ENCODE results near the gene HRC. TPM values are rescaled to one million over a fixed set of nuclear protein-coding genes. Genes with fewer than 3 reads are reported as not detected.

HRC gene
- total and polyA plus RNA-seq, 2 of the 8 experiments (the other 6 are each of a cell fraction or from before 2014, with no cell fraction given), result 2.3 to 2.6 TPM

DNA sequence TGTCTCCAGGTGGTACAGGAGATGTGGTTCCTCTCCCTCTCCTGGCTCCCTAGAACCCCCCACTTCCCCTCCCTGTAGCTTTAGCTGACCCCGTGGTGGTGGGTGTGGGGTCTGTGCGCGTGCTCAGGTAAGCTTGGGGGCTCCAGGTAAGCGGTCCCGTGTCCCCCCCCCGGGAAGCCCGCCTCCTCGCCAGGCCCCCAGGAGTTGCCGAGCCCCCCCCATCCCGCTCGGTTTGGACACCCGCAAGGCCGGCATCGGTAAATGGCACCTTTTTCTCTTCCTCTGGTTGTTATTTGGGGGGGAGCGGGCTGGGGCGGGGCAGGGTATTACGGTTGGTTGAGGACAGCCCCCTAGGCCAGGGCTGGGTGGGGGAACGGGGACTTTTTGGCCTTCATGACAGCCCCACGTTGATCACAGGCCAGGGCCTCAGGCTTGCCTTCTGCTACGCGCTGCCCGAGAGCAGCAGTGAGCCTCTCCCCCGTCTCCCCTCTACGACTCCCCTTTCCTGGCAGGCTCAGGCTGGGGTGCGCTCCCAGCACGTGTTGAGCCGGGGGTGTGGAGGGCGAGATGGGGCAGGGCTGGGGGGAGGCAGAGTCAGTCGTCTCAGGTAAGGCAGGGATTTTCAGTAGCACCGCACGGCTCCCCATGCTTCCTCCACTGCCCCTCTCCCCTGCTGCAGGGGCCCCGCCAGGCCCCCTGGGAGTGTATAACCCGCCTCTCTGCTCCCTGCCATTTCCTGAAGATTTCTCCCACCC, 51.7 kb downstream of the HRC start:
- Histone ChIP-seq H2BK20ac (ENCODE audit: low read length) (no peak overlapping the region), H3K36me3 (ENCODE audit: control insufficient read depth in 2 of 4, insufficient read depth in 4 of 4, low read length in 3 of 4) (peaks cover 40 to 86% (median 76%) of the 10 kb centered on the region in 4 experiments), H3K23ac (ENCODE audit: insufficient read length) (no peak overlapping the region), H3K14ac (ENCODE audit: insufficient read length) (no peak overlapping the region), H4K5ac (ENCODE audit: insufficient read length, low read depth, low read length) (no peak overlapping the region), H3K27me3 (replicated peaks in 1 of 4; ENCODE audit: control insufficient read depth in 3 of 4, extremely low read depth in 1 of 4, insufficient read depth in 3 of 4, low read length in 3 of 4) (no peaks in the 10 kb centered on the region), H2BK15ac (ENCODE audit: low read length) (no peak overlapping the region), H4K91ac (replicated peaks; ENCODE audit: insufficient read length, low read length) (no peak overlapping the region), H3K9ac (replicated peaks in 1 of 4; ENCODE audit: extremely low read depth in 1 of 4, low read depth in 3 of 4, low read length in 3 of 4) (no peak overlapping the region), H2BK120ac (replicated peaks; ENCODE audit: low read depth, low read length) (no peak overlapping the region), H2AK5ac (ENCODE audit: low read depth, low read length) (no peak overlapping the region), H3K4me1 (replicated peaks in 1 of 4; ENCODE audit: control insufficient read depth in 3 of 4, insufficient read depth in 4 of 4, low read length in 3 of 4) (no peaks in the 10 kb centered on the region), H3K56ac (replicated peaks; ENCODE audit: insufficient read length, low read depth, low read length) (no peak overlapping the region), H3K79me1 (ENCODE audit: low read depth, low read length) (peaks cover 19% of the 10 kb centered on the region), H3K4me2 (ENCODE audit: insufficient read depth in 1 of 2, low read depth in 2 of 2, low read length in 2 of 2) (no peak overlapping the region), H3K23me2 (ENCODE audit: low read depth, low read length) (no peaks in the 10 kb centered on the region), H2AFZ (ENCODE audit: low read length) (no peak overlapping the region), H3K4me3 (ENCODE audit: extremely low read depth in 1 of 4, insufficient read depth in 2 of 4, low read depth in 3 of 4, low read length in 4 of 4) (no peak overlapping the region), H3K27ac (ENCODE audit: low read depth, low read length) (no peak overlapping the region), H3K79me2 (ENCODE audit: control insufficient read depth in 1 of 2, insufficient read depth in 2 of 2, low read length in 2 of 2) (peaks cover 0 to 14% of the 10 kb centered on the region in 2 experiments; a peak in 1 of 4 replicates), H2BK5ac (ENCODE audit: low read depth, low read length) (no peak overlapping the region), H4K20me1 (replicated peaks in 1 of 2; ENCODE audit: control insufficient read depth in 1 of 2, insufficient read depth in 2 of 2, low read length in 2 of 2) (peaks cover 20 to 39% of the 10 kb centered on the region in 2 experiments), H3K9me3 (ENCODE audit: insufficient read depth in 2 of 2, low read depth in 1 of 2, low read length in 1 of 2) (no peaks in the 10 kb centered on the region), H3K18ac (ENCODE audit: extremely low read depth, low read length) (no peak overlapping the region), H2BK12ac (ENCODE audit: low read depth, low read length) (no peak overlapping the region), H4K8ac (ENCODE audit: extremely low read depth, insufficient read depth, low read length) (0 out of 2 replicates have a peak overlapping the region, but pooled peaks have one; percentile 15), H3K4ac (replicated peaks; ENCODE audit: insufficient read length, low read depth, low read length) (no peak overlapping the region)
- ChIA-PET CTCF (ENCODE audit: partially characterized antibody) (interaction anchor here (0.6 to 1.8 kb wide), 5 partner anchors 14 to 130 kb away, joined by 3 to 6 read pairs (median 3); no protein-coding TSS in a partner anchor), POLR2A (ENCODE audit: partially characterized antibody) (interaction anchor here (0.7 to 3.6 kb wide), 3 partner anchors 9 to 107 kb away, joined by 3 to 30 read pairs (median 3); no protein-coding TSS in a partner anchor)
- DNase-seq (ENCODE audit: low read depth in 1 of 2, low spot score in 2 of 2) (no peak), FAIRE-seq (no peak)
- WGBS, 2 experiments (ENCODE audit: extremely low coverage in 1 of 2, insufficient coverage in 1 of 2, insufficient read length in 1 of 2, insufficient replicate concordance in 2 of 2, low coverage in 1 of 2, low lambda C conversion rate in 2 of 2, missing lambda C conversion rate in 1 of 2), result 85% methylated on average over 19 of the region's 33 CpGs; no CpG with 5 or more reads in 1 of the 2 experiments
- TF ChIP-seq SP2 (IDR thresholded peaks at IDR 0.05; ENCODE audit: low read length), result no peak
- TF ChIP-seq KDM5A (IDR thresholded peaks at IDR 0.05; ENCODE audit: low read length), result no peak
- no peak for TF ChIP-seq SUZ12 (IDR thresholded peaks at IDR 0.05; ENCODE audit: low read length)
- no peak for TF ChIP-seq TAF7 (optimal IDR thresholded peaks at IDR 0.05; ENCODE audit: borderline replicate concordance, low read depth, low read length)
- no peak for TF ChIP-seq NANOG (IDR thresholded peaks at IDR 0.05; ENCODE audit: insufficient read depth, low read depth, low read length, poor library complexity, severe bottlenecking)
- TF ChIP-seq SP1 (IDR thresholded peaks at IDR 0.05; ENCODE audit: low read depth, low read length), result no peak
- no peak for TF ChIP-seq JUND (IDR thresholded peaks at IDR 0.05; ENCODE audit: low read length)
- no peak for TF ChIP-seq RBBP5 (IDR thresholded peaks at IDR 0.05; ENCODE audit: borderline replicate concordance, low read depth, low read length)
- TF ChIP-seq YY1 (IDR thresholded peaks at IDR 0.05; ENCODE audit: low read depth, low read length), result no peak
- TF ChIP-seq CBX5 (IDR thresholded peaks at IDR 0.05; ENCODE audit: low read depth, low read length), result no peak
- no peak for TF ChIP-seq FOSL1 (IDR thresholded peaks at IDR 0.05; ENCODE audit: insufficient read depth, low read depth, low read length)
- no peak for TF ChIP-seq NRF1 (IDR thresholded peaks at IDR 0.05; ENCODE audit: low read depth, low read length)

All from H1 (cell line).